H9 (cell line): ENCODE data around the gene CES2. TPM values are rescaled to one million over a fixed set of nuclear protein-coding genes. Genes with fewer than 3 reads are reported as not detected.

Experiments
- DNase-seq: peaks from one replicate; pipeline ENCODE4 v3.0.0-alpha.2; 2017
- H2AFZ ChIP-seq: one replicate; pipeline ENCODE4 v1.6.1; 2013; ENCODE audit warnings: mild to moderate bottlenecking, low read length, control low read depth, moderate library complexity
- H2AK5ac ChIP-seq: 2 replicates; pipeline ENCODE4 v1.6.1; 2013; ENCODE audit warnings: low read length, control low read depth, mixed read lengths; ENCODE audit not compliant: insufficient read length
- H2BK120ac ChIP-seq: one replicate; pipeline ENCODE4 v1.6.1; 2013; ENCODE audit warnings: low read depth, mild to moderate bottlenecking, low read length, control low read depth, inconsistent platforms; ENCODE audit not compliant: poor library complexity, severe bottlenecking
- H2BK12ac ChIP-seq: 2 replicates; pipeline ENCODE4 v1.6.1; 2013; ENCODE audit warnings: low read length, control low read depth, mixed read lengths, low read depth; ENCODE audit not compliant: insufficient read length
- H2BK15ac ChIP-seq: 2 replicates; pipeline ENCODE4 v1.6.1; 2013; ENCODE audit warnings: low read depth, low read length, control low read depth
- H2BK20ac ChIP-seq: one replicate; pipeline ENCODE4 v1.6.1; 2013; ENCODE audit warnings: low read depth, mild to moderate bottlenecking, low read length, control low read depth, inconsistent platforms; ENCODE audit not compliant: poor library complexity, severe bottlenecking
- H2BK5ac ChIP-seq: 2 replicates; pipeline ENCODE4 v1.6.1; 2013; ENCODE audit warnings: low read length, control low read depth, mixed read lengths; ENCODE audit not compliant: insufficient read length
- H3K14ac ChIP-seq: 2 replicates; pipeline ENCODE4 v1.6.1; 2013; ENCODE audit warnings: low read length, control low read depth; ENCODE audit not compliant: insufficient read depth
- H3K18ac ChIP-seq: 2 replicates; pipeline ENCODE4 v1.6.1; 2013; ENCODE audit warnings: low read depth, mild to moderate bottlenecking, mixed read lengths, low read length, control low read depth; ENCODE audit not compliant: insufficient read length
- H3K23ac ChIP-seq: 2 replicates; pipeline ENCODE4 v1.6.1; 2013; ENCODE audit warnings: low read length, control low read depth, mixed read lengths, low read depth; ENCODE audit not compliant: insufficient read length
- H3K23me2 ChIP-seq: 2 replicates; pipeline ENCODE4 v1.6.1; 2013; ENCODE audit warnings: low read depth, mild to moderate bottlenecking, mixed read lengths, low read length, control low read depth; ENCODE audit not compliant: insufficient read length, poor library complexity, severe bottlenecking
- H3K27ac ChIP-seq: 2 replicates; pipeline ENCODE4 v1.5.1; 2013; ENCODE audit warnings: low read length, control low read depth, mixed read lengths, low read depth; ENCODE audit not compliant: insufficient read length
- H3K27me3 ChIP-seq: 2 replicates; pipeline ENCODE4 v1.6.1; 2013; ENCODE audit warnings: low read length, control low read depth, inconsistent platforms; ENCODE audit not compliant: insufficient read depth
- H3K4ac ChIP-seq: 2 replicates; pipeline ENCODE4 v1.6.1; 2013; ENCODE audit warnings: low read depth, mild to moderate bottlenecking, control low read depth, inconsistent platforms, low read length, moderate library complexity
- H3K4me1 ChIP-seq: 2 replicates; pipeline ENCODE4 v1.6.1; 2013; ENCODE audit warnings: low read length, control low read depth, inconsistent platforms; ENCODE audit not compliant: insufficient read depth
- H3K4me2 ChIP-seq: 2 replicates; pipeline ENCODE4 v1.6.1; 2013; ENCODE audit warnings: low read length, control low read depth, mixed read lengths; ENCODE audit not compliant: insufficient read length, insufficient read depth
- H3K56ac ChIP-seq: 2 replicates; pipeline ENCODE4 v1.6.1; 2013; ENCODE audit warnings: low read depth, mild to moderate bottlenecking, mixed read lengths, low read length, control low read depth; ENCODE audit not compliant: insufficient read length
- H3K79me1 ChIP-seq: 2 replicates; pipeline ENCODE4 v1.6.1; 2013; ENCODE audit warnings: low read depth, mild to moderate bottlenecking, moderate library complexity, low read length, control low read depth, inconsistent platforms; ENCODE audit not compliant: insufficient read depth, poor library complexity, severe bottlenecking
- H3K79me2 ChIP-seq: 2 replicates; pipeline ENCODE4 v1.6.1; 2013; ENCODE audit warnings: low read length, control low read depth, inconsistent platforms; ENCODE audit not compliant: insufficient read depth
- H3K9ac ChIP-seq: 2 replicates; pipeline ENCODE4 v1.6.1; 2013; ENCODE audit warnings: low read length, control low read depth, mixed read lengths; ENCODE audit not compliant: insufficient read length; ENCODE audit errors: extremely low read depth
- H3K9me3 ChIP-seq: one replicate; pipeline ENCODE4 v1.6.1; 2013; ENCODE audit warnings: low read depth, low read length, inconsistent platforms; ENCODE audit not compliant: control insufficient read depth
- H3T11ph ChIP-seq: one replicate; pipeline ENCODE4 v1.6.1; 2013; ENCODE audit warnings: mild to moderate bottlenecking, low read length, control low read depth, inconsistent platforms
- H4K20me1 ChIP-seq: one replicate; pipeline ENCODE4 v1.6.1; 2013; ENCODE audit not compliant: control insufficient read depth, insufficient read length, insufficient read depth
- H4K5ac ChIP-seq: 2 replicates; pipeline ENCODE4 v1.6.1; 2013; ENCODE audit warnings: low read depth, mild to moderate bottlenecking, mixed read lengths, low read length, control low read depth; ENCODE audit not compliant: insufficient read length
- H4K8ac ChIP-seq: replicated peaks from 2 replicates; pipeline ENCODE4 v1.6.1; 2013; ENCODE audit warnings: low read length, control low read depth, mixed read lengths, low read depth; ENCODE audit not compliant: insufficient read length
- H4K91ac ChIP-seq: 2 replicates; pipeline ENCODE4 v1.6.1; 2013; ENCODE audit warnings: low read depth, mild to moderate bottlenecking, moderate library complexity, mixed read lengths, low read length, control low read depth; ENCODE audit not compliant: insufficient read length
- H3K27ac Mint-ChIP-seq, 3 experiments: 2 replicates in 2 of 3; 3 replicates in 1 of 3; pipeline ENCODE4 v1.8.0; 2020 to 2021; ENCODE audit warnings: mixed read lengths in 3 of 3, mild to moderate bottlenecking in 1 of 3, moderate library complexity in 1 of 3
- H3K27me3 Mint-ChIP-seq: 2 replicates; pipeline ENCODE4 v1.8.0; 2021; ENCODE audit warnings: low read depth, mild to moderate bottlenecking, moderate library complexity, mixed read lengths
- H3K36me3 Mint-ChIP-seq, 3 experiments: 2 replicates in 2 of 3; 3 replicates in 1 of 3; pipeline ENCODE4 v1.8.0; 2020 to 2021; ENCODE audit warnings: low read depth in 3 of 3, mixed read lengths in 3 of 3; ENCODE audit not compliant: insufficient read depth in 1 of 3
- H3K4me1 Mint-ChIP-seq, 2 experiments: 2 replicates each; pipeline ENCODE4 v1.8.0; 2020; ENCODE audit warnings: mixed read lengths in 2 of 2
- H3K4me3 Mint-ChIP-seq, 2 experiments: 2 replicates in 1 of 2; 3 replicates in 1 of 2; pipeline ENCODE4 v1.8.0; 2020 to 2021; ENCODE audit warnings: mild to moderate bottlenecking in 2 of 2, mixed read lengths in 2 of 2, moderate library complexity in 1 of 2
- H3K9me3 Mint-ChIP-seq, 2 experiments: 2 replicates in 1 of 2; 3 replicates in 1 of 2; pipeline ENCODE4 v1.8.0; 2020; ENCODE audit warnings: mild to moderate bottlenecking in 2 of 2, mixed read lengths in 2 of 2, moderate library complexity in 1 of 2
- WGBS: extraction: QIAGEN DNeasy Blood & Tissue Kit; methylation state at CpG from one replicate; pipeline ENCODE4 v1.1.7; 2013; ENCODE audit warnings: missing lambda C conversion rate, low lambda C conversion rate, mixed read lengths; ENCODE audit not compliant: insufficient read length; ENCODE audit errors: extremely low coverage; 5-methylcytosine and 5-hydroxymethylcytosine counted together
- total RNA-seq: library from RNA; stranded (reverse); gene quantifications from 2 replicates; pipeline ENCODE4 v1.2.1, GENCODE V29; 2021
- TF ChIP-seq, protein P1 (sequence below): fragments of 200-600 bp; sonication (generic); conservative IDR thresholded peaks from 3 replicates; pipeline ENCODE4 v1.8.0; 2021; ENCODE audit warnings: antibody characterized with exemption, mild to moderate bottlenecking

The CES2 gene
- total RNA-seq, 1 experiment from 2014 or later = 28.2 TPM

GRCh38 chr16:66899310-66899944, 35.9 kb upstream of the CES2 start:
- Mint-ChIP-seq H3K4me3 (no peak overlapping the region), H3K4me1 (peaks cover 12 to 13% of the 10 kb centered on the region in 2 experiments), H3K9me3 (no peaks in the 10 kb centered on the region), H3K27ac (peak overlapping the region in 1 of 3 experiments; percentile 45; a peak in 1 of 7 replicates), H3K27me3 (peaks cover 7% of the 10 kb centered on the region), H3K36me3 (no peaks in the 10 kb centered on the region)
- no peaks in the 10 kb centered on the region for H3K79me2 ChIP-seq
- no peak overlapping the region for H3K9ac ChIP-seq
- H4K20me1 ChIP-seq = peaks cover 4% of the 10 kb centered on the region
- H3K27me3 ChIP-seq = no peaks in the 10 kb centered on the region
- H3K23me2 ChIP-seq = no peaks in the 10 kb centered on the region
- no peak overlapping the region for H2BK12ac ChIP-seq
- H3K18ac ChIP-seq = no peak overlapping the region
- no peak overlapping the region for H2AK5ac ChIP-seq
- no peaks in the 10 kb centered on the region for H3K9me3 ChIP-seq
- no peak overlapping the region for H3K23ac ChIP-seq
- TF ChIP-seq, protein P1, sequence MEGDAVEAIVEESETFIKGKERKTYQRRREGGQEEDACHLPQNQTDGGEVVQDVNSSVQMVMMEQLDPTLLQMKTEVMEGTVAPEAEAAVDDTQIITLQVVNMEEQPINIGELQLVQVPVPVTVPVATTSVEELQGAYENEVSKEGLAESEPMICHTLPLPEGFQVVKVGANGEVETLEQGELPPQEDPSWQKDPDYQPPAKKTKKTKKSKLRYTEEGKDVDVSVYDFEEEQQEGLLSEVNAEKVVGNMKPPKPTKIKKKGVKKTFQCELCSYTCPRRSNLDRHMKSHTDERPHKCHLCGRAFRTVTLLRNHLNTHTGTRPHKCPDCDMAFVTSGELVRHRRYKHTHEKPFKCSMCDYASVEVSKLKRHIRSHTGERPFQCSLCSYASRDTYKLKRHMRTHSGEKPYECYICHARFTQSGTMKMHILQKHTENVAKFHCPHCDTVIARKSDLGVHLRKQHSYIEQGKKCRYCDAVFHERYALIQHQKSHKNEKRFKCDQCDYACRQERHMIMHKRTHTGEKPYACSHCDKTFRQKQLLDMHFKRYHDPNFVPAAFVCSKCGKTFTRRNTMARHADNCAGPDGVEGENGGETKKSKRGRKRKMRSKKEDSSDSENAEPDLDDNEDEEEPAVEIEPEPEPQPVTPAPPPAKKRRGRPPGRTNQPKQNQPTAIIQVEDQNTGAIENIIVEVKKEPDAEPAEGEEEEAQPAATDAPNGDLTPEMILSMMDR = no peak
- WGBS = no CpG with 5 or more reads among the region's 6 CpGs
- H3T11ph ChIP-seq = no peak overlapping the region
- H2AFZ ChIP-seq = no peak overlapping the region
- H2BK5ac ChIP-seq = no peak overlapping the region
- H3K27ac ChIP-seq = no peak overlapping the region
- no peak overlapping the region for H4K5ac ChIP-seq
- no peaks in the 10 kb centered on the region for H3K4me1 ChIP-seq
- no peak for DNase-seq
- no peak overlapping the region for H4K91ac ChIP-seq
- H2BK120ac ChIP-seq = no peak overlapping the region
- no peak overlapping the region for H3K4ac ChIP-seq
- H3K14ac ChIP-seq = no peak overlapping the region
- H3K4me2 ChIP-seq = no peak overlapping the region
- no peaks in the 10 kb centered on the region for H3K79me1 ChIP-seq
- H4K8ac ChIP-seq = no peak overlapping the region
- H2BK15ac ChIP-seq = no peak overlapping the region
- H3K56ac ChIP-seq = no peak overlapping the region
- no peak overlapping the region for H2BK20ac ChIP-seq
